GM10248 (cell line): Measurements from ENCODE around the gene VPS26B.

ENCODE experiments used
- CTCF ChIA-PET: fragments of 300-600 bp; sonication (Branson Sonifier 250); formaldehyde crosslinking; extraction: SDS; loops from one replicate; lab custom pipeline; 2021; ENCODE audit warnings: antibody characterized with exemption; lab: Yijun Ruan, JAX
- POLR2A ChIA-PET: fragments of 350-650 bp; sonication (Branson Sonifier 250); formaldehyde crosslinking; extraction: SDS; loops from one replicate; lab custom pipeline; 2020; ENCODE audit warnings: antibody characterized with exemption; lab: Yijun Ruan, JAX
- DNase-seq: peaks from one replicate; pipeline ENCODE4 v3.0.0; 2012; ENCODE audit errors: extremely low spot score
- CTCF ChIP-seq: IDR thresholded peaks from 2 replicates; pipeline ENCODE4 v1.5.1; 2012; ENCODE audit warnings: mild to moderate bottlenecking, low read depth; ENCODE audit errors: extremely low read depth, missing control alignments, control extremely low read depth

VPS26B gene

GRCh38 chr11:134199531-134199930, 24.9 kb upstream of the VPS26B start:
- TF ChIP-seq CTCF: no peak
- POLR2A ChIA-PET: no interaction called here
- DNase-seq: no peak
- CTCF ChIA-PET: interaction anchor here (1.0 to 2.7 kb wide), 4 partner anchors 9 to 156 kb away, joined by 3 to 12 read pairs (median 3); partner anchors contain the start of genes ACAD8 and THYN1

- TF ChIP-seq CTCF: no peak
- DNase-seq: no peak
- ChIA-PET CTCF (interaction anchor here (1.0 to 1.1 kb wide), 2 partner anchors 75 to 155 kb away, joined by 3 read pairs; partner anchors contain the start of gene GLB1L3), POLR2A (no interaction called here)
Measured at GRCh38 chr11:134200688-134201087, 23.8 kb upstream of the VPS26B start.

GRCh38 chr11:134202661-134203060, 21.8 kb upstream of the VPS26B start:
- POLR2A ChIA-PET: no interaction called here
- DNase-seq: no peak
- CTCF ChIA-PET: interaction anchor here (1.5 kb wide), 1 partner anchor 37 kb away, joined by 3 read pairs; no protein-coding TSS in a partner anchor
- TF ChIP-seq CTCF: no peak

GRCh38 chr11:134205729-134206128, 18.7 kb upstream of the VPS26B start:
- ChIA-PET CTCF (interaction anchor here (1.2 to 2.1 kb wide), 2 partner anchors 17 to 70 kb away, joined by 3 to 9 read pairs; partner anchors contain the start of gene GLB1L3), POLR2A (no interaction called here)
- no peak for DNase-seq
- TF ChIP-seq CTCF: no peak

- no peak for TF ChIP-seq CTCF
- DNase-seq: no peak
- POLR2A ChIA-PET: no interaction called here
- CTCF ChIA-PET: interaction anchor here (0.9 to 2.3 kb wide), 5 partner anchors 13 to 70 kb away, joined by 3 to 9 read pairs (median 4); partner anchors contain the start of gene GLB1L3
Measured at GRCh38 chr11:134206185-134206584, 18.3 kb upstream of the VPS26B start.

- peak; percentile 76 for TF ChIP-seq CTCF
- no peak for DNase-seq
- ChIA-PET POLR2A (no interaction called here), CTCF (interaction anchor here (0.6 to 2.7 kb wide), 14 partner anchors 9 to 68 kb away, joined by 3 to 12 read pairs (median 5); partner anchors contain the start of genes GLB1L3, NCAPD3 and VPS26B)
Measured at GRCh38 chr11:134207538-134208239, 16.8 kb upstream of the VPS26B start.
